Activated T-cell treated with anti-CD3 and anti-CD28 coated beads, Interleukin-2, amount 50 U/mL, for 1 hour (primary cell): ENCODE data around the gene NFKBIB.

ENCODE experiments used
- DNase-seq: peaks from one replicate; pipeline ENCODE4 v3.0.0-alpha.2; 2020

The NFKBIB gene

DNA sequence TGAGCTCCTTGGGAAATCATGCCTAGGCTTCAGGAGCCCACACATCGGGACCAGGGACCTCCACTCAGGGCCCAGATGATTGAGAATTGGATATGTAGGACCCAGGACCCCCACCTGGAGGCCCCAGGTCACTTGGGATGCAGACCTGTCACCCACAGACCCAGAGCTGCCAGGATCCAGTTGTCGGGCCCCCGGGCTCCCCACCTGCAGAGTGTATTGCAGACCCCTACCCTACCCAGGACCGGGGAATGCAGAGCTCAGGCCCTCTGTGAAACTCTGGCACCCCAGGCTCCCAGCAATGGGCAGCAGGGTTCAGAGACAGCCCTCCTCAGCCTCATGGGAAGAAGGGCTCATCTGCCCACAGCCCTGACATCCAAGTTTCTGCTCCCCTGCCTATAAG lies 5.9 kb downstream of the NFKBIB start:
- no peak for DNase-seq

- DNase-seq: no peak
These were observed 7.5 kb downstream of the NFKBIB start for GRCh38 chr19:38907227-38907626.

DNA sequence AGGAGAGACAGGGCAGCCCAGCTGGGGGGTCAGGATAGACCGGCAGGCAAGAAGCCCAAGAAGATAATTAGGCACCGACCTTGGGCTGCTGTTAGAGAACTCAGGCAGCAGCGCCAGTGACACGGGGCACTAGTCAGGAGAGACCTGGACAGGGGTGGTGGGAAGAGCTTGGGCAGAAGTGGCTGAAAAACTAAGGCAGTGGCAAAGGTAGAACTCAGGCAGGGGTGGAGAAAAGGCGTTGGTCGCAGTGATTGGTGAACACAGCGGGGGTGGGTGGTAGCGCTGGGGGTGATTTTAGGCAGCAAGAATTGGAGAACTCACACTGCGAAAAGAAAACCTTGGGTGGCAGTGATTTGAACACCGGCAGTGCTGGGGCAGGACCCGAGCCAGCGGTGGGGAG lies 7.9 kb downstream of the NFKBIB start:
- no peak for DNase-seq

DNA sequence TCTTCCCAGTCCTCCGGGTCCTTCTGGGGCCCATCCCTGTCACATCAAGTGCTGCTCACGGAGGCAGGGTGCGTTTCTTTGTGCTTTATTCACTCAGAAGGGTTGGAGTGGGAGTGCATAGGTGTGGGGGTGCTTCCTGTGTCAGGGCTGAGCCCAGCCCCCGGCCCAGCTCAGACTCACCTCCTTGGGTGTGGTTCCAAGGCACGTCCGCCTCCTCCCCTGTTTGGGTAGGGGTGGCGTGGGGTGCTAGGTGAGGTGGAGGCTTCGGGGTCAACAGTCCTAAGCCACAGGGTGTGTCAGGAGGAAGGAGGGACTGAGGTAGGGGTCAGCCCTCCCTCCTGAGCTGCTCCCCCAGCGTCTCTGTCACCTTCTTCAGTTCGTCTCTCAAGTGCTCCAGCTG lies 9.1 kb downstream of the NFKBIB start:
- no peak for DNase-seq

DNA sequence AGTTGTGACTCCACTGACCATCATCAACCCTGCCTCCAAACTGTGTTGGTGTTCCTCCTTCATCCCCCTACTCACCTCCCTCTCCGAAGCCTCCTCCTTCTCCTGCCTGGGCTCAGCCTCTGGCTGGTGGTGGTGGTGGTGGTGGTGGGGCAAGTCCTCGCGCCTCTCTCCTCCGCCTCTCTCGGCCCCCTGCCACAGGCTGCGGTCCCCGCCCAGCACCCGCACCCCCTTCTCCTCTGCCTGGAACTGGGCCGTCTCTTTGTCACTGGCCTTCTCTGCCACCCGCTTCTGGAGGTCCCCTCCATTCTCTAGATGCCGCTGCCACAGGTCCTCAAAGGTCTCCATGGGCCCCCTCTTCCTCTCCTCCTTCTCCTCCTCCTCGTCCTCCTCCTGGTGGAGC lies 10.7 kb downstream of the NFKBIB start:
- no peak for DNase-seq

DNA sequence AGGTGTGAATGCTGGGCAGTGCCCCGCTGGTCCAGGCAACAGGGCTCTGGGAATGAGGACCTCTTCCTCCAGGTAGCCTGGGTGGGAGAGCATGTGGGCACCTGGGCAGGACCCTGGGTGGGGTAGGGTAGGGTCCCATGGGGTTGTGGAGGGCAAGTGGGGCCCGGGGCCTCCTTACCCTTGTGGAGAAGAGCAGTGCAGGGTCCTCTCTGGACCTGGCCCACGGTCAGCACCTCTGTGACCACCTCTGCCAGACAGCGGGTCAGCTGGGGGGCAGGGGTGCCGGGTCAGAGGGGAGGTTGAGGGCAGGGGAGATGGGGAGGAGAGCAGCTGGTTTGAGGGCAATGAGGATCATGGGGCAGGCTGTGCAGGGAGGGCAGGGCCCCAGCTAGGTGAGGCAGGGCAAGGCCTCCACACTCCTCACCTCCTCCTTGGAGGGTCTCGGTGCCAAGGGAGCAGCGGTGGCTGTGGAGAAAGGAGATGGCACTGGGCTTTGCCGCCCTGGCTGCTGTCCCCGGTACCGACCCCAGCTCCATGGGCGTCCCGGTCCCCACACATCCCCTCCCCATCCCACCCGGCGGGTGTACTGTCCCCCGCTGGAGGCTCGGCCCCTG lies 11.7 kb downstream of the NFKBIB start:
- DNase-seq: no peak

- no peak for DNase-seq
These were observed 13.1 kb downstream of the NFKBIB start for GRCh38 chr19:38912600-38913514.

DNA sequence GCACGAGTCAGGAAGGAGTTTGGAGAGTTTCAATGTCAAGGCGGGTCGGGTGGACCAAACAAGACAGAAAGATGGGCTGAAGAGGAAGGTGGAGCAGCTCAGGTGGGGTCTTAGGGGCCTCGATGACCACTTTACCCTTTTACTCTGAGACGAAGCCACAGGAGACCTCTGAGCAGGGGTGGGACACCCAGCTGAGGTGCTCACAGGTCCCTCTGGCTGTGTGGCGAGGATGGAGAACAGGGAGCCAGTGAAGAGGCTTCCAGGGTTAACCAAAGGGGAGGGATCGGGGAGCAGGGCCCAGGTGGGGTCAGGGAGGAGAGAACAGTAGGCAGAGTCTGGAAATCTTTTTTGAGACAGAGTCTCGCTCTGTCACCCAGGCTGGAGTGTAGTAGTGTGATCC lies 14.2 kb downstream of the NFKBIB start:
- DNase-seq: no peak

DNA sequence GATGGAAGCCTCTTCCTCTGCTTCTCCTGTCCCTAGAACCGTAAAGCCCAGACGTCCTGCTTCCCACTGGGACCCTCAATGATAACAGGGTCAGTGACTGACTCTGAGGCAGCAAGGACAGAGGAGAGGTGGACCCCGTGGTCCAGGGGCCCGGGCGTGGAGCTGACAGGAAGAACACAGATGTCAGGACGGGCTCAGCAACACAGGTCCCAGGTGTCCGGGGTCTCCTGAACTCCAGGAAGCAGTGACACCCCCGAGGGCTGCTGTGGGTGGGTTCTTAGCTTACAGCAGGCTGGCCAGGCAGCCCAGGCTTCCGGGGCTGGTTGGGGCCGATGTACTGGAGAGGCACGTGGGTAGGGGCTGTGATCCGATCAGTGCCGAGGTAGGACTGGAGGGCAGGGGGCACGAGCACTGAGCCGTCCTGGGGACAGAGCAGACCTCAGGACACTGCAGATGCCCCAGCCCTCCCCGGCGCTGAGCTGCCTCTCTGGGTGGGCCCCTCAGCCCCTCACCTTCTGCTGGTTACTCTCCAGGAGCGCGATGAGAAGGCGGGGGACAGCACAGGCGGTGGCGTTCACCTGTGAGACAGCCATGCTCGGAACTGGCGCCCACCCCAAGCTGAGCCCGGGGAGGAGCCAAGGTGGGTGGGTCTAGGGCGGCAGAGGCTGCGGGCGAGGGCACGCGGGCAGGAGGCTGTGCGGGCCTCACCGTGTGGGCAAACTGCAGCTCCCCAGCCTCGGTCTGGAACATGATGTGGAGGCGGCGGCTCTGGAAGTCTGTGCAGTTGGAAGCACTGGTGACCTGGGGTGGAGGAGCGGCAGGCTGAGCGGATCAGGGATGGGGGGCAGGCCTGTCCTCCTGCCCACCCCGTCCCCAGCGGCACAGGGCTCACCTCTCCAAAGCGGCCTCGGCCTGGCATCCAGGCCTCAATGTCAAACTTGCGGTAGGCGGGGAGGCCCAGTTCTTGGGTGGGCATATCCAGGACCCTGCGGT lies 15.9 kb downstream of the NFKBIB start:
- no peak for DNase-seq

GRCh38 chr19:38917516-38917915 lies 17.7 kb downstream of the NFKBIB start:
- no peak for DNase-seq

DNA sequence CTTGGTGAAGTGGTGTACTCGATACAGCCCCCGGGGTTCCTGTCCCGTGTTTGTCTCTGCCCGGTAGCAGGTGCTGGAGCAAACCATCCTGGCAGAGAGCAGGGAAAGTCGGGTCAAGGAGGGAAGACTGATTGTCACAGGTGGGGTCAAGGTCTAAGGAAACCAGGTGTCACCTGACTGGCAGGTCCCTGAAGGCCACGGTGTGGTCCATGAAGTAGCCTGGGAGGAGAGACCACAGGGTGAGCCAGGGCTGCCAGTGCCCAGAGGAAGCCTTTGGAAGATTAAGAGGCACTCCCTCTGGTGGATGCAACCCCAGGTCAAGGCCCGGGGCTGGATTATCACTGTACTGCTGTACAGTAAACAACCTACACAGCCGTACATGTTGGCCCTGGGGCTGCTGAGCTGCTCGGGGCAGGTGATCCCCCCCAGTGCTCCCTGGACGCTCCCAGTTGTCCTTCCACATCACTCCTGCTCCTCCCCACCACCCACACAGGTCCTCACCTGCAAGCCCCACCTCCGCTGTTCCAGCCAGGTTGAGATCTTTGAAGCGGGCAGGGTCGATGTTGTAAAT lies 18.2 kb downstream of the NFKBIB start:
- no peak for DNase-seq

- no peak for DNase-seq
These were observed 18.8 kb downstream of the NFKBIB start for GRCh38 chr19:38918526-38918925.

GRCh38 chr19:38919837-38920601 lies 20.2 kb downstream of the NFKBIB start:
- no peak for DNase-seq

GRCh38 chr19:38920602-38921419 lies 21.0 kb downstream of the NFKBIB start:
- DNase-seq: no peak

DNA sequence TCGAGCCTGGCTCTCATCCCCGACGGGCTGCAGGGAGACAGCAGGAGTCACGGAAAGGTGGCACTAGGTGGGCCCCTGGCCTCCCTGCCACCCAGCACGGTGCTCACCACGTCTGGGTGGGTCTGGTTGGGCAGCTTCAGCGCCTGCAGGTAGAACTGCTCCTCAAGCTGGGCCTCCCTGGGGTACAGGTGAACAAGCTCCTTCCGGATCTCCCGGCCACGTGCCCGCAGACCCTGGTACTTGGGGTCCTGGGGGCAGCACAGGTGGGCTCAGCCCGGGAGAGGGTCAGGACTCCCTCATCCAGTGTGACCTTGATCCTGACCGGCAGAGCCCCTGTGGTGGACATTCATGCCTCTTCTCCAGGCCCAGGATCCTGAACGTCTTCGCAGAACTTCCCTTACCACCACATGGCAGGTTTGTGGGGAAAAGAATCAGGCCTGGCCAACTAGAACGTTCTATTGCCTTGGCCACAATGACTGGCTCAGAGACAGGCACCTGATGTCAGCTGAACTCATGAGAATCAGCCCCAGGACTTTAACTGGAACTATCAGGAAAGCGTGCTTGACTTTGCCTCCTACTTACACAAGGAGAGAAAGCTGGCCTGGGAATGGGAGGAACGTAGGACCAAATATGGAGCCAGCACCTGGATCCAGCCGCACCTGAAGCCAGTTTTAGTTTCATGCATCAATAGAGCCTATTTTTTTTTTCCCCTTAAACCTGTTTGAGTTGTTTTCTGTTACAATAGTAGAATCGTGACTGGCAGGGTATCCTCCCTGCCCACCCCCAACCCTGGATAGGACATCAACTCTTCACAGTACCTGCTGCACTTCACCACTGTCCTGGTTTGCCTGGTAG lies 21.9 kb downstream of the NFKBIB start:
- no peak for DNase-seq

DNA sequence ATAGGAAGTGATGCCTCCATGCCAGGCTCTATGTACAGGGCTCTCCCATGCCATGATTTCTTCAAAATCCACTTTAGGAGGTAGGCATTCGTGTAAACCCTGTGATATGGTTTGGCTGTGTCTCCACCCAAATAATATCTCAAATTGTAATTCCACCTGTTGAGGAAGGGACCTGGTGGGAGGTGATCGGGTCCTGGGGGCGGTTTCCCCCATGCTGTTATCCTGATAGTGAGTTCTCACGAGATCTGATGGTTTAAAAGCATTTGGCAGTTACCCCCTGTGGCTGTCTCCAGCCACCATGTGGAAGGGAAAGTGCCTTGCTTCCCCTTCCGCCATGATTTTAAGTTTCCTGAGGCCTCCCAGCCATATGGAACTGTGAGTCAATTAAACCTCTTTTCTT lies 22.7 kb downstream of the NFKBIB start:
- DNase-seq: no peak

GRCh38 chr19:38924388-38924787 lies 24.6 kb downstream of the NFKBIB start:
- no peak for DNase-seq

DNA sequence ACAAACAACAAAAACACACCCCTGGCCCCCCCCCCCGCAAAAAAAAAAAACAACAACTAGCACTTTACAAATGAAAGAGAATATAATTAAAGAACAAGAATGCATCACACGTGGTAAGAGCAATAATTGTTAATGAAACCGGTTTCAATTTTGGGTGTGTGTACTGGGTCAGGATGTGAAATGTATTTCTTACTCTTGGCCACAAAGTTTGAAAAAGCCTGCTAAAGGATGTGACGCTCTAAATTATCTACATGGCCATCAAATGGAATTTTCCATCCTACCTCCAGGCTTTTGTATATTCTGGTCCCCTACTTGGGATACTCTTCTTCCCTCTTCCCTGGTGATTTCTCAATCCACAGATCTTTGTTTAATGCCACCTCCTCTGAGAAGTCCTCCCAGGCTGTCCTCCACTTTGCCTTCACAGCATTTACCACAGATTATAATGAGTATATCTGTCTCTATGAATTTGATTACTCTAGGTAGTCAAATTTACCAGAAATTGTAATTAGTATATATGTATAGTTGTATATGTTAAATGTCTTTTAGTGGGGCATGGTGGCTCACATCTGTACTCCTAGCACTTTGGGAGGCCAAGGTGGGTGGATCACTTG lies 28.7 kb downstream of the NFKBIB start:
- no peak for DNase-seq

DNA sequence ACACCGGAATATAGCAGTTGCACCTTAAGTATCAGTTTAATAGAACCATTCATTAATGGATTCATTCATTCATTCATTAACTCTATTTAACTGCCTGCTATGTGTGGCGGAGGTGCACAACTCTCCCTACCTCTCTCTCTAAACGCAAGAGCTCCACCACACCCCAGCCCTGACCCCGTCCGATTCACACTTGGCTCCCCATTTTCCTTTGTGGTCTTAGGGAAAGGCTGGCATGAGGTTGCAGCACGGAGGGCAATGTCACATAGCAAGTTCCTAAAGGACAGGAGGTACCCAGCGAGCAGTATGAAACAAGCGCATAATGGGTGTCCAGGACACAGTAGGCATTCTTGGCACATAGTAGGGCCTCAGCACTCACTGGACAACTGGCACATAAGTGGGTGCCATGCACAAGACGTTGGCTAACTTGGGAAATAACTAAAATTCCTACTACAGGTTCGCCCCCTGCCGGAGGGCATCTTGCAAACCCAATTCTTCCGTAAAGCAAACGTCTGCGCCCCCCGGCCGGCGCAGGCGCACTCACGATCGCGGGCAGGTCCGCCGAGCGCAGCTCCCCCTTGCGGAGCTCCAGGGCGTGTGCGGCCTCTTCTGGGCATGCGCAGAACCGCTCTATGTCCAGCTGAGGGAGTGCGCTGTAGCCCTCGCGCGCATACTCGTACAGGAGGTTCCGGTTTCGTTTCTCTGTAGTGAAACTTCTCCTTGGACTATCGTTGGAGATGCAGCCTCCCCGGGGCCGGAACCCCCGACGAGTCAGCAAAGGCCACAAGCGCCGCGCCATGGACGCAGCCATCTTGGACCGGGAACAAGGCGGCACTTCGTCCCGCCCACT lies 30.4 kb downstream of the NFKBIB start, which contains the start of gene SARS2:
Gene SARS2, minus strand, starts transcription at position 835 of the 847 bp plus-strand sequence. Its CDS starts 27 bp downstream, at position 808.
- peak; percentile 98 for DNase-seq
